ENCODE data around the gene KDM4C.
"Not testable (repeated sequence)": the region's sequence is repeated elsewhere in the genome, so short reads cannot be mapped to it uniquely, and the experiment has no call there.

KDM4C gene

DNA sequence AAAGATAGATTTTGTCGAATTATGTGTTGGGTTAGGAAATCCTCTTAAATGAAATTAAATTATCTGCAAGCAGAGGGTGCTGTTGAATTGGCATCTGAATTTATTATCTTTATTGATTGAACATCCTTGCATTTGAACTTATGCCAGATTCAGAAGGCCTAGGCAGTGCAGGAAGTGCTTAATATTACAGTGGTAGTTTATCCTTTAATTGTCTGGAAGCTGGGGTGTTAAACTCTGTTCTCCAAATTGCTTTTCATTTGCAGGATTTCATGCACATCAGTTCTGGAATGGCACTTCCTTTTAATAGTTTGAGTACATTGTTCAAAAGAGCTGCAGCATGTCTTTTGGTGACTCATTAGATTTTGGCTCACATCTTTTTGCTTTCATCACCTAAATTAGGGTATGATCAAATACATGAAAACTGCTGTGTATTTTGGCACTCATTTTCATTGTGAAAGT, 186.3 kb downstream of the KDM4C start:
- peak; percentile 42 for DNase-seq (ENCODE audit: low read depth, low spot score)
- Histone ChIP-seq H3K9me3 (ENCODE audit: low read depth, low read length) (no peaks in the 10 kb centered on the region), H3K4me3 (no peak overlapping the region), H3K9ac (ENCODE audit: insufficient read length) (no peak overlapping the region), H3K27ac (no peak overlapping the region), H3K36me3 (ENCODE audit: insufficient read depth, low read length) (no peaks in the 10 kb centered on the region)
- TF ChIP-seq EZH2 (IDR thresholded peaks at IDR 0.05) (no peak), POLR2AphosphoS5 (IDR thresholded peaks at IDR 0.05; ENCODE audit: borderline replicate concordance, low read depth, low read length) (no peak; the same call in 1 of the 2 replicates), FOXP2 (optimal IDR thresholded peaks at IDR 0.05; ENCODE audit: control extremely low read depth, extremely low read length, insufficient read depth) (no peak)

GRCh38 chr9:6944896-6945295, 187.1 kb downstream of the KDM4C start:
- DNase-seq (ENCODE audit: low read depth, low spot score): no peak
- no peak overlapping the region for H3K4me3 ChIP-seq
- H3K9ac ChIP-seq (ENCODE audit: insufficient read length): no peak overlapping the region
- no peak for TF ChIP-seq EZH2 (IDR thresholded peaks at IDR 0.05)
- TF ChIP-seq POLR2AphosphoS5 (IDR thresholded peaks at IDR 0.05; ENCODE audit: borderline replicate concordance, low read depth, low read length): no peak
- no peak for TF ChIP-seq FOXP2 (optimal IDR thresholded peaks at IDR 0.05; ENCODE audit: control extremely low read depth, extremely low read length, insufficient read depth)
- no peaks in the 10 kb centered on the region for H3K9me3 ChIP-seq (ENCODE audit: low read depth, low read length)
- no peaks in the 10 kb centered on the region for H3K36me3 ChIP-seq (ENCODE audit: insufficient read depth, low read length)
- no peak overlapping the region for H3K27ac ChIP-seq

DNA sequence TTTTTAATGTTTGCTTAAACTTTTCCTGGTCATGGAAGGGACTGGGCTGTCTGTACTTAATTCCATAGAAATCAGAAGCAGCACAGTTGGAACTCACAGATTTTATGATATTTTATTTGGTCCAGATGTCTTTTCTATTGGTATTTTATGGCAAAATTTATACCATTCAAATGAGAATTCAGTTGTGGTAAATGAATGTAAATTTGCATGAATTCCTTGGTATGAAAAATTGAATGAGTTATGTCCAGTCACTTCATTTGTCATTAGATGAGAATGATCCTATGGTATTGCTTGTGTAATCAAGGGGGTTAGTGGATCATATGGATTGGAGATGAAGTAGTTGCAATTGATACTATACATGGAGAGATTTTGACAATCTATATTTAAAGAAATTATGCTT, 188.0 kb downstream of the KDM4C start:
- Histone ChIP-seq H3K9ac (ENCODE audit: insufficient read length) (no peak overlapping the region), H3K9me3 (ENCODE audit: low read depth, low read length) (no peaks in the 10 kb centered on the region), H3K4me3 (no peak overlapping the region), H3K27ac (no peak overlapping the region), H3K36me3 (ENCODE audit: insufficient read depth, low read length) (no peaks in the 10 kb centered on the region)
- TF ChIP-seq FOXP2 (optimal IDR thresholded peaks at IDR 0.05; ENCODE audit: control extremely low read depth, extremely low read length, insufficient read depth) (no peak), EZH2 (IDR thresholded peaks at IDR 0.05) (no peak), POLR2AphosphoS5 (IDR thresholded peaks at IDR 0.05; ENCODE audit: borderline replicate concordance, low read depth, low read length) (no peak)
- DNase-seq (ENCODE audit: low read depth, low spot score): no peak

DNA sequence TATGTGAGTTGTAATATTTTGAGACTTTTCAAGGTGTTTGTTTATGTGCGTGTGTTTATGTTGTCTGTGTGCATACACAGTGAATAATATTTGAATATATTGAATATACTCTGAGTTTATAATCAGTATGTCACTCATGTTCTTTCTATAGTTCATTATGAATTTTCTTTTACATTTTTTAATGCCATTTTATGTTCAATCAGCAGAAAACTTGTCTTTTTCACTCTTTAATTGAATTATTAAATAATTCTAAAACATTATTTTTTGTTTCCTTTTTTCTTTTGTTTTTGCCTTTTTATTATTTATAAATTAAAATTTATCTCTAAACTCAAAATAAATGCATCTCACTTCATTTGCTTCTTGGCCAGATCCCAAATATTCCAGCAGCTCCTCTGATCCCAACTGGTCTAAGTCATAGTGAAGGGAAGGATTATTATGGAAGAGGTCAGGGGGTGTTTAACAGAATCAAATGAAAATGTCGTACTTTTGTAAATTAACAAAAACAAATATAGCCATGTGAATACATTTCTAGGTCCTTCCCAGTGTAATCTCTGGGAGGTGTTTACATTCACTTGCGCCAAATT, 188.9 kb downstream of the KDM4C start:
- Histone ChIP-seq H3K27ac (no peak overlapping the region), H3K9ac (ENCODE audit: insufficient read length) (no peak overlapping the region), H3K36me3 (ENCODE audit: insufficient read depth, low read length) (no peaks in the 10 kb centered on the region), H3K4me3 (no peak overlapping the region), H3K9me3 (ENCODE audit: low read depth, low read length) (no peaks in the 10 kb centered on the region)
- TF ChIP-seq EZH2 (IDR thresholded peaks at IDR 0.05) (no peak), FOXP2 (optimal IDR thresholded peaks at IDR 0.05; ENCODE audit: control extremely low read depth, extremely low read length, insufficient read depth) (no peak), POLR2AphosphoS5 (IDR thresholded peaks at IDR 0.05; ENCODE audit: borderline replicate concordance, low read depth, low read length) (no peak)
- no peak for DNase-seq (ENCODE audit: low read depth, low spot score)

DNA sequence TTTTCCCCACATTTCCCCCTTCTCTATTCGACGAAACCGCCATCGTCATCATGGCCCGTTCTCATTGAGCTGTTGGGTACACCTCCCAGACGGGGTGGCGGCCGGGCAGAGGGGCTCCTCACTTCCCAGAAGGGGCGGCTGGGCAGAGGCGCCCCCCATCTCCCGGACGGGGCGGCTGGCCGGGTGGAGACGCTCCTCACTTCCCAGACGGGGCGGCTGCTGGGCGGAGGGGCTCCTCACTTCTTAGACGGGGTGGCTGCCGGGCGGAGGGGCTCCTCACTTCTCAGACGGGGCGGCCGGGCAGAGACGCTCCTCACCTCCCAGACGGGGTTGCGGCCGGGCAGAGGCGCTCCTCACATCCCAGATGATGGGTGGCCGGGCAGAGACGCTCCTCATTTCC, 191.1 kb downstream of the KDM4C start:
- H3K9me3 ChIP-seq (ENCODE audit: low read depth, low read length); H3K36me3 ChIP-seq (ENCODE audit: insufficient read depth, low read length); H3K27ac ChIP-seq; H3K4me3 ChIP-seq; DNase-seq (ENCODE audit: low read depth, low spot score); H3K9ac ChIP-seq (ENCODE audit: insufficient read length): not testable (repeated sequence)

DNA sequence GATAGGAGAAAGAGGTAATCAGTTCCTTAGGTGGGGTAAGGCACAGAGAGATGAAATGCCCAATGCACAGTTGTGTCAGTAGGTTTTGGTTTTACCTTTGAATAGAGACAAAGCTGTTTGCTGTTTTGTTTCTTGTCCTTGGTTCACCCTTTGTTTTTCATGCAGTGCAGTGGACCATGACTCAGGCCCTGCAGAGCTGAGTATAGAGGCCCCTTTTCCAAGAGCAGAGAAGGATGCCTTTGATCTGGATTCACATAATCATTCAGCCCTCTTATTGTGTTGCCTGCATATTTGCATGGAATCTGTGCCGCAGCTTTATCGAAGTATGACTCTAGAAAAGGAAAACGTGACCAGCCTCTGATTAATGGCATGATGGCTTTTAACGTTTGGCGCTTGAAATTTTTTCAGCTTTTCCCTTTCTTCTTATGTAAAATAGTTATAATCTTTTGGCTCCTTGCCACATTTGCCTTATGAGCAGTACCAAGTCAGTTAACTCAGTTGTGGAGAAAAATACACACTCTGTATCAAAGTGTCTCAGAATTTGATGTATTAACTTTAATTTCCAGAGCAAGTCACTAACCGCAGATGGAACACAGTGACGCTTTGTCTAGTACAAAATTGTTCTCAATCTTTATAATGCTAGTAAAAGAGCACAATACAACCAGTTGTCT, 197.6 kb downstream of the KDM4C start:
- Histone ChIP-seq H3K4me3 (peak overlapping the region; percentile 32; the same call in 1 of the 2 replicates), H3K36me3 (ENCODE audit: insufficient read depth, low read length) (no peaks in the 10 kb centered on the region), H3K9me3 (ENCODE audit: low read depth, low read length) (no peaks in the 10 kb centered on the region), H3K27ac (no peak overlapping the region), H3K9ac (ENCODE audit: insufficient read length) (no peak overlapping the region)
- no peak for DNase-seq (ENCODE audit: low read depth, low spot score)
- no peak for TF ChIP-seq FOXP2 (optimal IDR thresholded peaks at IDR 0.05; ENCODE audit: control extremely low read depth, extremely low read length, insufficient read depth)
- no peak for TF ChIP-seq POLR2AphosphoS5 (IDR thresholded peaks at IDR 0.05; ENCODE audit: borderline replicate concordance, low read depth, low read length)
- TF ChIP-seq EZH2 (IDR thresholded peaks at IDR 0.05): no peak

- Histone ChIP-seq H3K9me3 (ENCODE audit: low read depth, low read length) (no peaks in the 10 kb centered on the region), H3K4me3 (no peak overlapping the region), H3K36me3 (ENCODE audit: insufficient read depth, low read length) (no peaks in the 10 kb centered on the region), H3K9ac (ENCODE audit: insufficient read length) (no peak overlapping the region), H3K27ac (no peak overlapping the region)
- no peak for DNase-seq (ENCODE audit: low read depth, low spot score)
- TF ChIP-seq FOXP2 (optimal IDR thresholded peaks at IDR 0.05; ENCODE audit: control extremely low read depth, extremely low read length, insufficient read depth): no peak
- TF ChIP-seq EZH2 (IDR thresholded peaks at IDR 0.05): no peak
- no peak for TF ChIP-seq POLR2AphosphoS5 (IDR thresholded peaks at IDR 0.05; ENCODE audit: borderline replicate concordance, low read depth, low read length)
Measured at GRCh38 chr9:6956879-6957278, 199.1 kb downstream of the KDM4C start.

- Histone ChIP-seq H3K4me3 (no peak overlapping the region), H3K36me3 (ENCODE audit: insufficient read depth, low read length) (no peaks in the 10 kb centered on the region), H3K9me3 (ENCODE audit: low read depth, low read length) (no peaks in the 10 kb centered on the region), H3K27ac (no peak overlapping the region), H3K9ac (ENCODE audit: insufficient read length) (no peak overlapping the region)
- TF ChIP-seq FOXP2 (optimal IDR thresholded peaks at IDR 0.05; ENCODE audit: control extremely low read depth, extremely low read length, insufficient read depth) (peak; percentile 55), POLR2AphosphoS5 (IDR thresholded peaks at IDR 0.05; ENCODE audit: borderline replicate concordance, low read depth, low read length) (no peak), EZH2 (IDR thresholded peaks at IDR 0.05) (no peak)
- no peak for DNase-seq (ENCODE audit: low read depth, low spot score)
Measured at GRCh38 chr9:6959270-6960000, 201.7 kb downstream of the KDM4C start.

Measured in SK-N-MC (cell line).